Osteocyte (in vitro differentiated cells): ENCODE measurements around the gene VGLL2. TPM values are rescaled to one million over a fixed set of nuclear protein-coding genes. Genes with fewer than 3 reads are reported as not detected.
A peak's percentile ranks its signal among the peaks of the same experiment; 100 is the strongest.

ENCODE experiments used
- DNase-seq: peaks from one replicate; pipeline ENCODE4 v3.0.0; 2021; ENCODE audit warnings: mixed read lengths; ENCODE audit not compliant: unreplicated experiment; ENCODE audit errors: extremely low spot score
- H3K27ac Mint-ChIP-seq: one replicate; pipeline ENCODE4 v1.8.0; 2021; ENCODE audit warnings: mild to moderate bottlenecking, mixed read lengths; ENCODE audit not compliant: unreplicated experiment
- H3K27me3 Mint-ChIP-seq: one replicate; pipeline ENCODE4 v1.8.0; 2021; ENCODE audit warnings: mixed read lengths; ENCODE audit not compliant: unreplicated experiment
- H3K36me3 Mint-ChIP-seq: one replicate; pipeline ENCODE4 v1.8.0; 2021; ENCODE audit warnings: mixed read lengths; ENCODE audit not compliant: unreplicated experiment
- H3K4me1 Mint-ChIP-seq: one replicate; pipeline ENCODE4 v1.8.0; 2021; ENCODE audit warnings: mixed read lengths; ENCODE audit not compliant: unreplicated experiment
- H3K4me3 Mint-ChIP-seq: one replicate; pipeline ENCODE4 v1.8.0; 2021; ENCODE audit warnings: mild to moderate bottlenecking, moderate library complexity, mixed read lengths; ENCODE audit not compliant: unreplicated experiment
- H3K9me3 Mint-ChIP-seq: one replicate; pipeline ENCODE4 v1.8.0; 2021; ENCODE audit warnings: mixed read lengths; ENCODE audit not compliant: unreplicated experiment
- total RNA-seq: library from RNA; stranded (reverse); gene quantifications from 2 replicates; pipeline ENCODE4 v1.2.1, GENCODE V29; 2021
- TF ChIP-seq, protein P1 (sequence below): fragments of 200-600 bp; sonication (generic); IDR thresholded peaks from 2 replicates; pipeline ENCODE4 v1.5.0; 2021; ENCODE audit warnings: antibody characterized with exemption, mild to moderate bottlenecking, moderate library complexity

VGLL2 gene
- total RNA-seq, 1 donor from 2014 or later: not detected

DNA sequence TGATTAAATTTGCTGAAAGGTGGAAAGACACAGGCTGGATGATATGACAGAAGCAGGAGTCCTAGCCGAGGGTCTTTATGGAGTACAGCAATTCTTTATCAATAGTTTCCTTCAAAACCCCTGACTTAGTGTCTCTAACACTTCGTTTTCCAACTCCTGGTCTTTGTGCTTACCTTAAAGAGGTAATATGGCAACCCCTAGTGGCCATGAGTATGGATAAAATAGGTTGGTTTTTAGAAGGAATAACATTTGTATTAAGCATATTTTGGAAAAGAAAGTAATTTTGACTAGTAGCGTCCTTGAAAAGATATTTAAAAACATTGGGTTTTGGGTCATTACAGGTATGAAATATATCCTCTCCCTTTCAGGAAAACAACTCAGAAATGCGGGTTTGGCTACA lies 51.9 kb downstream of the VGLL2 start:
- Mint-ChIP-seq H3K27ac (no peak overlapping the region), H3K36me3 (no peaks in the 10 kb centered on the region), H3K4me3 (no peak overlapping the region), H3K27me3 (peaks cover 14% of the 10 kb centered on the region), H3K4me1 (no peaks in the 10 kb centered on the region), H3K9me3 (no peaks in the 10 kb centered on the region)
- TF ChIP-seq, protein P1, sequence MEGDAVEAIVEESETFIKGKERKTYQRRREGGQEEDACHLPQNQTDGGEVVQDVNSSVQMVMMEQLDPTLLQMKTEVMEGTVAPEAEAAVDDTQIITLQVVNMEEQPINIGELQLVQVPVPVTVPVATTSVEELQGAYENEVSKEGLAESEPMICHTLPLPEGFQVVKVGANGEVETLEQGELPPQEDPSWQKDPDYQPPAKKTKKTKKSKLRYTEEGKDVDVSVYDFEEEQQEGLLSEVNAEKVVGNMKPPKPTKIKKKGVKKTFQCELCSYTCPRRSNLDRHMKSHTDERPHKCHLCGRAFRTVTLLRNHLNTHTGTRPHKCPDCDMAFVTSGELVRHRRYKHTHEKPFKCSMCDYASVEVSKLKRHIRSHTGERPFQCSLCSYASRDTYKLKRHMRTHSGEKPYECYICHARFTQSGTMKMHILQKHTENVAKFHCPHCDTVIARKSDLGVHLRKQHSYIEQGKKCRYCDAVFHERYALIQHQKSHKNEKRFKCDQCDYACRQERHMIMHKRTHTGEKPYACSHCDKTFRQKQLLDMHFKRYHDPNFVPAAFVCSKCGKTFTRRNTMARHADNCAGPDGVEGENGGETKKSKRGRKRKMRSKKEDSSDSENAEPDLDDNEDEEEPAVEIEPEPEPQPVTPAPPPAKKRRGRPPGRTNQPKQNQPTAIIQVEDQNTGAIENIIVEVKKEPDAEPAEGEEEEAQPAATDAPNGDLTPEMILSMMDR: peak; percentile 41
- DNase-seq: no peak

Other genes starting within 250 kb of the VGLL2 start
- gene ROS1, start 160.4 kb downstream of the VGLL2 start, total RNA-seq: not detected in 2 replicates
- gene DCBLD1, start 217.1 kb downstream of the VGLL2 start, total RNA-seq: 12.2 and 14.9 TPM in 2 replicates